H1 (cell line): ENCODE measurements around the gene RNU6-9. TPM values are rescaled to one million over a fixed set of nuclear protein-coding genes. Genes with fewer than 3 reads are reported as not detected.

Source experiments
- CTCF ChIA-PET: fragments of 300-600 bp; sonication (Branson Sonifier 250); formaldehyde crosslinking; loops from one replicate; lab custom pipeline; 2021; ENCODE audit not compliant: partially characterized antibody; lab: Charles Lee
- POLR2A ChIA-PET: fragments of 300-600 bp; sonication (Branson Sonifier 250); formaldehyde crosslinking; loops from one replicate; lab custom pipeline; 2021; ENCODE audit warnings: inconsistent platforms; ENCODE audit not compliant: partially characterized antibody; lab: Charles Lee
- DNase-seq, 2 experiments: peaks; one replicate each; pipeline versions ENCODE4 v3.0.0 to v3.0.0-alpha.2; 2010 to 2022; ENCODE audit warnings: low spot score in 2 of 2, low read depth in 1 of 2, mixed read lengths in 1 of 2
- FAIRE-seq: peaks from 2 replicates; lab custom pipeline; 2011; peaks lifted over from hg19 to GRCh38; lab: Jason Lieb, UNC
- H2AFZ ChIP-seq: 2 replicates; pipeline ENCODE4 v1.8.1; 2012; ENCODE audit warnings: low read length, inconsistent platforms
- H2AK5ac ChIP-seq: 2 replicates; pipeline ENCODE4 v1.6.1; 2013; ENCODE audit warnings: low read depth, low read length
- H2BK120ac ChIP-seq: replicated peaks from 2 replicates; pipeline ENCODE3; 2013; ENCODE audit warnings: low read depth, low read length, inconsistent platforms
- H2BK12ac ChIP-seq: 2 replicates; pipeline ENCODE4 v1.6.1; 2013; ENCODE audit warnings: low read depth, low read length
- H2BK15ac ChIP-seq: 2 replicates; pipeline ENCODE4 v1.6.1; 2013; ENCODE audit warnings: low read length
- H2BK20ac ChIP-seq: 2 replicates; pipeline ENCODE4 v1.6.1; 2013; ENCODE audit warnings: low read length
- H2BK5ac ChIP-seq: 2 replicates; pipeline ENCODE4 v1.6.1; 2013; ENCODE audit warnings: low read depth, low read length
- H3K14ac ChIP-seq: 2 replicates; pipeline ENCODE4 v1.6.1; 2013; ENCODE audit warnings: inconsistent platforms; ENCODE audit not compliant: insufficient read length
- H3K18ac ChIP-seq: 2 replicates; pipeline ENCODE4 v1.6.1; 2013; ENCODE audit warnings: low read length; ENCODE audit errors: extremely low read depth
- H3K23ac ChIP-seq: 2 replicates; pipeline ENCODE4 v1.6.1; 2013; ENCODE audit warnings: inconsistent platforms; ENCODE audit not compliant: insufficient read length
- H3K23me2 ChIP-seq: 2 replicates; pipeline ENCODE4 v1.6.1; 2013; ENCODE audit warnings: low read depth, low read length
- H3K27ac ChIP-seq: 2 replicates; pipeline ENCODE4 v1.6.1; 2011; ENCODE audit warnings: low read depth, low read length, inconsistent platforms
- H3K27me3 ChIP-seq, 4 experiments: replicated peaks in 1 of 4; 1 replicate in 1 of 4; 2 replicates in 3 of 4; pipeline versions ENCODE4 v1.6.1 to v1.8.1; 2011 to 2013; ENCODE audit warnings: low read length in 3 of 4, mild to moderate bottlenecking in 3 of 4, inconsistent platforms in 2 of 4, mixed read lengths in 2 of 4, moderate library complexity in 1 of 4; ENCODE audit not compliant: control insufficient read depth in 3 of 4, insufficient read depth in 3 of 4; ENCODE audit errors: extremely low read depth in 1 of 4
- H3K36me3 ChIP-seq, 4 experiments: 2 replicates each; pipeline versions ENCODE4 v1.6.1 to v1.8.1; 2011 to 2013; ENCODE audit warnings: mild to moderate bottlenecking in 4 of 4, low read length in 3 of 4, moderate library complexity in 2 of 4, control low read depth in 1 of 4, inconsistent platforms in 1 of 4; ENCODE audit not compliant: insufficient read depth in 4 of 4, control insufficient read depth in 2 of 4
- H3K4ac ChIP-seq: replicated peaks from 2 replicates; pipeline ENCODE3; 2013; ENCODE audit warnings: low read length, low read depth, mixed read lengths, inconsistent platforms; ENCODE audit not compliant: insufficient read length
- H3K4me1 ChIP-seq, 4 experiments: replicated peaks in 1 of 4; 1 replicate in 1 of 4; 2 replicates in 3 of 4; pipeline versions ENCODE4 v1.6.1 to v1.8.1; 2011 to 2013; ENCODE audit warnings: low read length in 3 of 4, inconsistent platforms in 2 of 4, mixed read lengths in 1 of 4; ENCODE audit not compliant: insufficient read depth in 4 of 4, control insufficient read depth in 3 of 4
- H3K4me2 ChIP-seq, 2 experiments: 2 replicates each; pipeline versions ENCODE4 v1.6.1 to v1.8.1; 2011 to 2013; ENCODE audit warnings: low read depth in 2 of 2, low read length in 2 of 2, control low read depth in 1 of 2, inconsistent platforms in 1 of 2, mild to moderate bottlenecking in 1 of 2; ENCODE audit not compliant: insufficient read depth in 1 of 2
- H3K4me3 ChIP-seq, 4 experiments: fragments of 200-600, 300-600 bp in 1 of 4; sonication (generic), shearing (Covaris generic), sonication (Bioruptor Twin) in 1 of 4; 2 replicates each; pipeline versions ENCODE4 v1.5.1 to v1.8.1; 2011 to 2016; ENCODE audit warnings: low read length in 4 of 4, low read depth in 3 of 4, control low read depth in 2 of 4, inconsistent platforms in 2 of 4, mild to moderate bottlenecking in 2 of 4, mixed read lengths in 1 of 4, moderate library complexity in 1 of 4; ENCODE audit not compliant: insufficient read depth in 2 of 4; ENCODE audit errors: extremely low read depth in 1 of 4
- H3K56ac ChIP-seq: replicated peaks from 2 replicates; pipeline ENCODE3; 2013; ENCODE audit warnings: low read depth, mild to moderate bottlenecking, mixed read lengths, low read length, inconsistent platforms; ENCODE audit not compliant: insufficient read length
- H3K79me1 ChIP-seq: 2 replicates; pipeline ENCODE4 v1.6.1; 2013; ENCODE audit warnings: low read depth, low read length, control low read depth
- H3K79me2 ChIP-seq, 2 experiments: 2 replicates each; pipeline versions ENCODE4 v1.6.1 to v1.8.1; 2012 to 2013; ENCODE audit warnings: low read length in 2 of 2, mild to moderate bottlenecking in 2 of 2, inconsistent platforms in 1 of 2; ENCODE audit not compliant: insufficient read depth in 2 of 2, control insufficient read depth in 1 of 2
- H3K9ac ChIP-seq, 4 experiments: replicated peaks in 1 of 4; 1 replicate in 1 of 4; 2 replicates in 3 of 4; pipeline versions ENCODE4 v1.6.1 to v1.8.1; 2011 to 2013; ENCODE audit warnings: low read depth in 3 of 4, low read length in 3 of 4, control low read depth in 2 of 4, mild to moderate bottlenecking in 2 of 4, moderate library complexity in 2 of 4, inconsistent platforms in 1 of 4; ENCODE audit errors: extremely low read depth in 1 of 4
- H3K9me3 ChIP-seq, 2 experiments: 2 replicates each; pipeline versions ENCODE4 v1.6.1 to v1.8.1; 2012 to 2013; ENCODE audit warnings: mild to moderate bottlenecking in 2 of 2, moderate library complexity in 2 of 2, control low read depth in 1 of 2, inconsistent platforms in 1 of 2, low read depth in 1 of 2, low read length in 1 of 2, mixed read lengths in 1 of 2; ENCODE audit not compliant: insufficient read depth in 2 of 2
- H4K20me1 ChIP-seq, 2 experiments: replicated peaks in 1 of 2; 2 replicates each; pipeline versions ENCODE3 to v1.8.1; 2011 to 2013; ENCODE audit warnings: inconsistent platforms in 2 of 2, low read length in 2 of 2, mild to moderate bottlenecking in 1 of 2; ENCODE audit not compliant: insufficient read depth in 2 of 2, control insufficient read depth in 1 of 2
- H4K5ac ChIP-seq: 2 replicates; pipeline ENCODE4 v1.6.1; 2013; ENCODE audit warnings: low read length, low read depth, mixed read lengths, inconsistent platforms; ENCODE audit not compliant: insufficient read length
- H4K8ac ChIP-seq: 2 replicates; pipeline ENCODE4 v1.8.0; 2013; ENCODE audit warnings: mild to moderate bottlenecking, moderate library complexity, low read length, inconsistent platforms; ENCODE audit not compliant: insufficient read depth; ENCODE audit errors: extremely low read depth
- H4K91ac ChIP-seq: replicated peaks from 2 replicates; pipeline ENCODE3; 2013; ENCODE audit warnings: low read length, mixed read lengths, inconsistent platforms; ENCODE audit not compliant: insufficient read length
- KDM1A ChIP-seq: fragments of 200-600, 300-600 bp; sonication (generic); IDR thresholded peaks from 2 replicates; pipeline ENCODE4 v1.7.1; 2016; ENCODE audit warnings: mild to moderate bottlenecking, low read length, borderline replicate concordance
- MAX ChIP-seq: IDR thresholded peaks from 2 replicates; pipeline ENCODE4 v1.6.1; 2012; ENCODE audit warnings: inconsistent platforms
- RBBP5 ChIP-seq: IDR thresholded peaks from 2 replicates; pipeline ENCODE4 v1.7.1; 2012; ENCODE audit warnings: low read depth, mild to moderate bottlenecking, inconsistent platforms, low read length, moderate library complexity, borderline replicate concordance
- SIX5 ChIP-seq: IDR thresholded peaks from 2 replicates; pipeline ENCODE4 v1.6.1; 2011; ENCODE audit warnings: mild to moderate bottlenecking, low read depth, low read length
- WGBS, 2 experiments: shearing (Covaris generic) in 1 of 2; methylation state at CpG; one replicate each; pipeline versions ENCODE4 v1.1.6 to v1.1.7; 2013 to 2015; ENCODE audit warnings: low lambda C conversion rate in 2 of 2, mixed read lengths in 2 of 2, inconsistent platforms in 1 of 2, low coverage in 1 of 2, missing lambda C conversion rate in 1 of 2; ENCODE audit not compliant: insufficient replicate concordance in 2 of 2, insufficient coverage in 1 of 2, insufficient read length in 1 of 2; ENCODE audit errors: extremely low coverage in 1 of 2, missing lambda C conversion rate in 1 of 2; 5-methylcytosine and 5-hydroxymethylcytosine counted together
- polyA plus RNA-seq, 7 experiments: library from polyadenylated mRNA; depleted of rRNA in 3 of 7; stranded (reverse) in 5 of 7; unstranded in 2 of 7; fragments of >200 nt in 5 of 7; fragments of 200-250 nt in 2 of 7; gene quantifications; 1 replicate in 5 of 7; 2 replicates in 1 of 7; 4 replicates in 1 of 7; pipeline versions ENCODE4 v1.2.1 to v1.2.3, GENCODE V29; 2011 to 2013; ENCODE audit warnings: missing spikeins in 2 of 7, mixed read lengths in 2 of 7
- total RNA-seq: library from RNA; stranded (reverse); fragmentation: NEBNext Ultra II Directional; extraction: Animal tissue kit (Norgen Biotek cat#: 25700); gene quantifications from 2 replicates; pipeline ENCODE4 v1.2.1, GENCODE V29; 2021

The RNU6-9 gene
- total and polyA plus RNA-seq, 2 of the 8 experiments (the other 6 are each of a cell fraction or from before 2014, with no cell fraction given), result not detected

GRCh38 chr19:844546-844971 lies 48.7 kb upstream of the RNU6-9 start:
- Histone ChIP-seq H2BK5ac (no peak overlapping the region), H3K9ac (no peak overlapping the region; a peak in 1 of 7 replicates), H3K56ac (no peak overlapping the region), H3K14ac (peak overlapping the region; percentile 94), H3K4me2 (no peak overlapping the region; a peak in 1 of 4 replicates), H2BK20ac (no peak overlapping the region), H3K18ac (no peak overlapping the region), H3K4me3 (no peak overlapping the region), H3K27ac (no peak overlapping the region), H3K9me3 (no peaks in the 10 kb centered on the region), H3K4me1 (peaks cover 0 to 6% (median 4%) of the 10 kb centered on the region in 4 experiments; a peak in 4 of 7 replicates), H2AK5ac (no peak overlapping the region), H3K27me3 (peaks cover 7 to 21% (median 16%) of the 10 kb centered on the region in 4 experiments), H3K79me2 (no peaks in the 10 kb centered on the region), H4K20me1 (no peaks in the 10 kb centered on the region), H4K8ac (no peak overlapping the region), H4K5ac (peak overlapping the region; percentile 60), H2BK12ac (no peak overlapping the region), H3K4ac (peak overlapping the region; percentile 78), H2BK120ac (no peak overlapping the region), H2AFZ (no peak overlapping the region; the same call in 1 of the 2 replicates), H3K36me3 (no peaks in the 10 kb centered on the region), H3K23ac (no peak overlapping the region), H3K79me1 (no peaks in the 10 kb centered on the region), H2BK15ac (no peak overlapping the region), H3K23me2 (peaks cover 6% of the 10 kb centered on the region; the same call in 1 of the 2 replicates), H4K91ac (no peak overlapping the region)
- CTCF ChIA-PET, result interaction anchor here (0.7 to 3.1 kb wide), 3 partner anchors 11 to 72 kb away, joined by 3 to 18 read pairs (median 3); no protein-coding TSS in a partner anchor
- TF ChIP-seq MAX, result peak; percentile 50; the same call in 1 of the 2 replicates
- no peak for TF ChIP-seq SIX5
- no peak for TF ChIP-seq RBBP5
- TF ChIP-seq KDM1A, result 0 out of 2 replicates have a peak, but pooled peaks have one; percentile 29
- 58% methylated on average over 9 of the region's 11 CpGs; no CpG with 5 or more reads in 1 of the 2 experiments for WGBS, 2 experiments
- POLR2A ChIA-PET, result no interaction called here
- FAIRE-seq (no peak), DNase-seq (no peak)
